Nephron progenitor cell (in vitro differentiated cells): ENCODE data around the gene AUH.
"Not testable (repeated sequence)": the region's sequence is repeated elsewhere in the genome, so short reads cannot be mapped to it uniquely, and the experiment has no call there.

Experiments
- DNase-seq: peaks from one replicate; pipeline ENCODE4 v3.0.0; 2021
- H3K27ac Mint-ChIP-seq: 2 replicates; pipeline ENCODE4 v1.8.0; 2021; ENCODE audit warnings: mild to moderate bottlenecking, moderate library complexity, mixed read lengths
- H3K27me3 Mint-ChIP-seq: 2 replicates; pipeline ENCODE4 v1.8.0; 2021; ENCODE audit warnings: mild to moderate bottlenecking, low read depth, mixed read lengths; ENCODE audit not compliant: poor library complexity
- H3K36me3 Mint-ChIP-seq: 2 replicates; pipeline ENCODE4 v1.8.0; 2021; ENCODE audit warnings: low read depth, mixed read lengths
- H3K4me1 Mint-ChIP-seq: 2 replicates; pipeline ENCODE4 v1.8.0; 2021; ENCODE audit warnings: mixed read lengths
- H3K4me3 Mint-ChIP-seq: 2 replicates; pipeline ENCODE4 v1.8.0; 2021; ENCODE audit warnings: mild to moderate bottlenecking, moderate library complexity, mixed read lengths
- H3K9me3 Mint-ChIP-seq: 2 replicates; pipeline ENCODE4 v1.8.0; 2021; ENCODE audit warnings: mild to moderate bottlenecking, moderate library complexity, mixed read lengths
- TF ChIP-seq, protein P1 (sequence below): fragments of 200-600 bp; sonication (generic); IDR thresholded peaks from 2 replicates; pipeline ENCODE4 v1.5.0; 2021; ENCODE audit warnings: antibody characterized with exemption

Gene AUH

DNA sequence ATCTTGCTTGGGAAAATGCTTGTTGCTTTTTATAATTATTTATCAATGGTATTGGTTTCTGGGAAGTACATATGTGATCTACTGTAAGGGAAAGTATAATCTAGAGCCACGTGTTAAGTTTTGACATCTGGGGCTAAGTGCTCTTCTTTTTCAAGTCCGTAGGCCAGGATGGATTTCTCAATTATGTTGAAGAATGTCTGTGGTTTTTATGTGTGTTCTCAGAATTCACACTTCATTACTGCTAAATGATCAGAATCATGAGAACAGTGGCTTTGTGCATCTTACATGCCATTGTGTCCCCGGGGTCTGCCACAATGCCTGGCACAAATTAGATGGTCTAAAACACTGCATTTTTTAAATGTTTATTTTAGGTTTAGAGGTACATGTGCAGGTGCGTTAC is 14.5 kb upstream of the AUH start:
- no peak for DNase-seq
- Mint-ChIP-seq H3K27ac (no peak overlapping the region), H3K4me3 (no peak overlapping the region), H3K36me3 (peaks cover 4% of the 10 kb centered on the region), H3K9me3 (peaks cover 17% of the 10 kb centered on the region), H3K4me1 (no peaks in the 10 kb centered on the region), H3K27me3 (no peaks in the 10 kb centered on the region)
- TF ChIP-seq, protein P1, sequence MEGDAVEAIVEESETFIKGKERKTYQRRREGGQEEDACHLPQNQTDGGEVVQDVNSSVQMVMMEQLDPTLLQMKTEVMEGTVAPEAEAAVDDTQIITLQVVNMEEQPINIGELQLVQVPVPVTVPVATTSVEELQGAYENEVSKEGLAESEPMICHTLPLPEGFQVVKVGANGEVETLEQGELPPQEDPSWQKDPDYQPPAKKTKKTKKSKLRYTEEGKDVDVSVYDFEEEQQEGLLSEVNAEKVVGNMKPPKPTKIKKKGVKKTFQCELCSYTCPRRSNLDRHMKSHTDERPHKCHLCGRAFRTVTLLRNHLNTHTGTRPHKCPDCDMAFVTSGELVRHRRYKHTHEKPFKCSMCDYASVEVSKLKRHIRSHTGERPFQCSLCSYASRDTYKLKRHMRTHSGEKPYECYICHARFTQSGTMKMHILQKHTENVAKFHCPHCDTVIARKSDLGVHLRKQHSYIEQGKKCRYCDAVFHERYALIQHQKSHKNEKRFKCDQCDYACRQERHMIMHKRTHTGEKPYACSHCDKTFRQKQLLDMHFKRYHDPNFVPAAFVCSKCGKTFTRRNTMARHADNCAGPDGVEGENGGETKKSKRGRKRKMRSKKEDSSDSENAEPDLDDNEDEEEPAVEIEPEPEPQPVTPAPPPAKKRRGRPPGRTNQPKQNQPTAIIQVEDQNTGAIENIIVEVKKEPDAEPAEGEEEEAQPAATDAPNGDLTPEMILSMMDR: no peak

DNA sequence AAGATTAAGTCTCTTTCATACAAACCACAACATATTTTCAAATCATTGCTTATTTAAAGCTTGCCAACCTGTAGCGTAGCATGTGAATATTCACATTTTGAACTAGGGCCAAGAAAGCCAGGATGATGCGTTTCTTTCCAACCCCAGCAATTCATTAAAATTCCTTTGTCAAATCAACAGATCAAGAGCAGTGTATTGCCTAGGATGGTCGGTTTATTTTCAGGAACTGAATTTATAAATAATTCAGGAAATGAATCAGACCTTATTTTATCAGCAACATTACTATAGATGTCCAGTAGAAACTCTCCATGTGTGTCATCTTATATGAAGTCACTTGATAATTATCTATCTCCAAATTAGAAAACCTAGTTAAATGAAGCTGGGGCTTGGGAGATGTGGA is 13.2 kb upstream of the AUH start:
- Mint-ChIP-seq H3K27me3 (peaks cover 2% of the 10 kb centered on the region), H3K27ac (no peak overlapping the region), H3K36me3 (peaks cover 4% of the 10 kb centered on the region), H3K9me3 (peaks cover 17% of the 10 kb centered on the region), H3K4me1 (no peaks in the 10 kb centered on the region), H3K4me3 (no peak overlapping the region)
- no peak for DNase-seq
- TF ChIP-seq, protein P1: no peak

DNA sequence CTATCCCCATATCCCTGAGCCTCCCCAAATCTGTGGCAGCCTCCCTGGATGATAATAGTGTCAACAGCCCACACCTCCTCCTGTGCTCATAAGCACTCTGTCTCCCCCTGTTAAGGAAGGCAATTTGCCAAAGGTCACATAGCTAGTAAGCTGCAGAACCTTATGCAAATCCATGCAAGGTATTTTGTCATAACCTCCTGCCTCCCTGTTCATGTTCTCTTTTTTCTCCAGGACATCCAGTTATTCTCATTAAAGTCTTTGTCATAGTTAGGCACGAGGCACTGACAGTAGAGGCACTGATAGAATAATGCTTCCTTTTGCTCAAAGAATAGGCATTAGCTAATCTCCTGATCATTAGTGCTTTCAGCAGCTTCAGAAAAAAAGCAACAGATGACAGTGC is 10.2 kb upstream of the AUH start:
- Mint-ChIP-seq H3K27me3 (peaks cover 24% of the 10 kb centered on the region), H3K27ac (no peak overlapping the region), H3K4me1 (no peaks in the 10 kb centered on the region), H3K36me3 (no peaks in the 10 kb centered on the region), H3K9me3 (peaks cover 16% of the 10 kb centered on the region), H3K4me3 (no peak overlapping the region)
- TF ChIP-seq, protein P1: no peak
- no peak for DNase-seq

GRCh38 chr9:91370006-91370405 is 8.3 kb upstream of the AUH start:
- not testable (repeated sequence) for H3K4me3 Mint-ChIP-seq, H3K27ac Mint-ChIP-seq, H3K36me3 Mint-ChIP-seq, H3K4me1 Mint-ChIP-seq, DNase-seq
- H3K9me3 Mint-ChIP-seq: peaks cover 17% of the 10 kb centered on the region
- peaks cover 29% of the 10 kb centered on the region for H3K27me3 Mint-ChIP-seq

DNA sequence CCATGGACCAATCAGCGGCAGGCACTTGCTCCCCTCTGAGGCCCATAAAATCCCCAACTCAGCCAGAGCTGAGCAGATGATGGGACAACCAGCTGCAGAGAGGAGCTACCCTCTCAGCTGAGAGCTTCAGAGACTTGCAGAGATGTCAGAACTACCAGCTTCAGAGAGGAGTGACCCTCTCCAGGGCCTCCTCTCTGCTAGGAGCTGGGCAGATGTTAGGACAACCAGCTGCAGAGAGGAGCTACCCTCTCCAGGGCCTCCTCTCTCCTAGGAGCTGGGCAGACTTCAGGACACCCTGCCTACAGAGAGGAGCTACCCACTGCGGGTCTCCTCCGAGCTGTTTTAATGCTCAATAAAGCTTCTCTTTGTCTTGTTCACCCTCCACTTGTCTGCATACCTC is 3.0 kb upstream of the AUH start:
- Mint-ChIP-seq H3K4me1 (peaks cover 14% of the 10 kb centered on the region), H3K27me3 (peaks cover 24% of the 10 kb centered on the region), H3K9me3 (peaks cover 26% of the 10 kb centered on the region), H3K36me3 (no peaks in the 10 kb centered on the region), H3K4me3 (no peak overlapping the region), H3K27ac (no peak overlapping the region)
- DNase-seq: no peak
- TF ChIP-seq, protein P1: no peak

- DNase-seq: no peak
- Mint-ChIP-seq H3K27me3 (peaks cover 19% of the 10 kb centered on the region), H3K9me3 (peaks cover 19% of the 10 kb centered on the region), H3K36me3 (peaks cover 4% of the 10 kb centered on the region), H3K27ac (no peak overlapping the region), H3K4me3 (no peak overlapping the region), H3K4me1 (peaks cover 20% of the 10 kb centered on the region)
- TF ChIP-seq, protein P1: no peak
Measured at GRCh38 chr9:91364005-91364404, 2.3 kb upstream of the AUH start.
